GM21526 (cell line): ENCODE measurements around the gene OR10H2.
"Not testable (repeated sequence)": the region's sequence is repeated elsewhere in the genome, so short reads cannot be mapped to it uniquely, and the experiment has no call there.

Experiments used
- ATAC-seq: cut with Tn5 transposase; IDR thresholded peaks from one replicate; pipeline ENCODE4 v1.9.1; 2021; ENCODE audit warnings: moderate library complexity; ENCODE audit not compliant: unreplicated experiment, low FRiP score

Gene OR10H2, protein sequence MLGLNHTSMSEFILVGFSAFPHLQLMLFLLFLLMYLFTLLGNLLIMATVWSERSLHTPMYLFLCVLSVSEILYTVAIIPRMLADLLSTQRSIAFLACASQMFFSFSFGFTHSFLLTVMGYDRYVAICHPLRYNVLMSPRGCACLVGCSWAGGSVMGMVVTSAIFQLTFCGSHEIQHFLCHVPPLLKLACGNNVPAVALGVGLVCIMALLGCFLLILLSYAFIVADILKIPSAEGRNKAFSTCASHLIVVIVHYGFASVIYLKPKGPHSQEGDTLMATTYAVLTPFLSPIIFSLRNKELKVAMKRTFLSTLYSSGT

GRCh38 chr19:15727724-15728123 lies at the start of gene OR10H2:
Gene OR10H2, plus strand, starts transcription at chr19:15728024. Its CDS starts 20 bp downstream, at chr19:15728044.
- ATAC-seq: no peak

DNA sequence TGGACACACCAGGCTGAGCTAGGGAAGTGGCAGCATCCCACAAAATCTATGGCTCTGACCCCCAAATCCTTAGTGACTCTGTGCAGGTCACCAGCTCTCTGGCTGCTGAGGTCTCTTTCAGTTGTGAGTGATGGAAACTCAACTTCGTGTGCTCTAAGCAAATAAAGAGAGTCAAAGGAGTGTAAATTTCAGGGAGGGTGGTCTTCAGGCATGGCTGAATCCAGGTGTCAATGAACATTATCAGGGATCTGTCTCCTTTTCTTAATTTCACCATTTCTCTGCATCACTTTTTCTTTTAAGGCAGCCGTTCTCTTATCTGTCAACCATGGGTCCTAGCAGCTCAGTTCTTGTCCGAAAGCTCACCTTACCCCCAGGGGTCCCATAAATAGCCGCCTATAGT lies 48.7 kb upstream of the OR10H2 start:
- ATAC-seq: no peak

DNA sequence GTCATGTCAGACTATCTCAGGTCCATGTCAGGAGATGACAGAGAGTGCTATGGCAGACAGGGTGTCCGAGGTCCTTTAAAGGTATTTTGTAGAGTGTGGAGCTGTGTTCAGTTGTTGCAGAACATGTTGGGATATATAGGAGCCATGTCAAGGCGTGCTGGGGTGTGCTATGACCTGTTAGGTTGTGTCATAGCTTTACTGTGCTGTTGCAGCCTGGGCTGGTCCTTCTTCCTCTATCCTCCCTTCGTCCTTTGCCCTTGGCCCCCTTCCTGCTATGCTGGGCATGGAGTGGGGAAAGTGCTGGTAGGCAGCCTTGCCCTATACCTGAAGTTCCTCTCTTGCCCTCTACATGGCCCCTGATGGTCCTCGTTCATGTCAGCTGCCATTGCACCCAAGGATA lies 48.0 kb upstream of the OR10H2 start:
- not testable (repeated sequence) for ATAC-seq

DNA sequence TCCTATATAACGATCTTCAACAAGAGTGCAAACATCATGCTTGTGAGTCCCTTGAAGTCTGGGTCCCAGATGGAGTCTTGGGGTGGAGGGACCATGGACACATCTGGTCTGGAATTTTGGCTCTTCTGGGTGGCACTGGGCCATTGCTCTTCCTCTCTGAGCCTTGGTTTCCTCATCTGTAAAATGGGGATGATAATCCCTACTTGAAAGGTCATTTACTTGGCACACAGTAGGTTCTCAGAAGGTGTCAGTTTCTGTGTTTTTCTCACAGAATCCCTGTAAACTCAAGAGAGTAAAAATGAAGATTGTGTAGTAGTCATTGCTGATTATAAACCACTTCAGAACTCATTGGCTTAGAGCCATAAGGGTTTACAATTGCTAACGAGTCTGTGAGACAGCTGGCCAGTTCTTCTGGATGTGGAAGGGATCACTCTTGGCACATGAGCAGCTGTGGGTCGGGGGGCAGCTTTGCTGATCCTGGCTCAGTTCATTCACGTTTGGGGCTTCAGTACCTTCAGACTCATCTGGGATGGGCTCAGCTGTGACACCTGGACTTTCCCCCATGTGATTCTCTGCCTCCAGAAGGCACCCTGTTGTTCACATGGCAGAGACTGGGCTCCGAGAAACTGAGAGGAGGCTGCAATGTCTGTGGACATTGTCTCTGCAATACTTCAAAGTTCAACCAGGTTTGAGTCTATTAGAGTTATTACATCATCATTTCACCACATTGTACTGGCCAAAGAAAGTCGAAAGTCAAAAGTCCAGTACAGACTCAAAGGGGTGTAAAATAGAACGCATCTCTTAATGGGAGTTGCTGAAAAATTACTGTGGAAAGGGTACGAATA lies 47.1 kb upstream of the OR10H2 start:
- ATAC-seq: no peak

- no peak for ATAC-seq
Observed at GRCh38 chr19:15683411-15683810, 44.4 kb upstream of the OR10H2 start.

GRCh38 chr19:15684828-15685227 lies 43.0 kb upstream of the OR10H2 start:
- ATAC-seq: no peak

- ATAC-seq: no peak
Observed at GRCh38 chr19:15696654-15697194, 31.1 kb upstream of the OR10H2 start.

DNA sequence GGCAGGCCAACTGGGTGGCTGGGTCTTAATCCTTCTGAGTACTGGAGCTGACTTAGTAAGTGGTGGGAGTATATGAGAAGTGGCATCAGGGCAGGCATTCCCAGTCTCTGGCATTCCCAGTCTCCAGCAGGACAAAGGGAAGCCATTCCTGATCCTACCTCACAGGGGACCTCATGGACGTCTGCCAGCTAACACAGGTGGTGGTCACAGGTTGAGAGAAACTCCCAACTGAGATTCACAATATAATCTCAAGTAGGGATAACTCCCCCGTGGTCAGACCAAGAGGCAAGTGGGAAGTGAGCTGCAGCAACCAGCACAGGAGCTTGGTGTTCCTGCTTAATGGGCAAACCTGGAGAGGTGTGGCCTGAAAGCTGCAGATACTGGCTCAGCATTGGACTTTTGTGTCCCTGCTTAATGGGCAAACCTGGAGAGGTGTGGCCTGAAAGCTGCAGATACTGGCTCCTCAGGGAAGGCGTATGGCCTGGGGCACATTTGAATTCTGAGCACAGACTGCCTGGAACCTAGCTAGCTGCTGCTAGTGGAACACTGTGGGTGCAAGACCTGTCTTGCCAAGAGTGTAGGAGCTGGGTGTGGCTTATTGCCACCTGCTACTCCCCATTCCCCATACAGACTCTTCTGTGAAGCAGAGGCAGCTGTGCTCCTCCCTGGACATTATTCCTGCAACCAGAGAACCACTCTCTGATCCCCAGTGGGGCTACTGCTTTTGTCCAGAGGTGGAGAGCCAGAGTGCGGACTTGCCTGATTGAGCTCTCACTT lies 25.9 kb upstream of the OR10H2 start:
- ATAC-seq: no peak

DNA sequence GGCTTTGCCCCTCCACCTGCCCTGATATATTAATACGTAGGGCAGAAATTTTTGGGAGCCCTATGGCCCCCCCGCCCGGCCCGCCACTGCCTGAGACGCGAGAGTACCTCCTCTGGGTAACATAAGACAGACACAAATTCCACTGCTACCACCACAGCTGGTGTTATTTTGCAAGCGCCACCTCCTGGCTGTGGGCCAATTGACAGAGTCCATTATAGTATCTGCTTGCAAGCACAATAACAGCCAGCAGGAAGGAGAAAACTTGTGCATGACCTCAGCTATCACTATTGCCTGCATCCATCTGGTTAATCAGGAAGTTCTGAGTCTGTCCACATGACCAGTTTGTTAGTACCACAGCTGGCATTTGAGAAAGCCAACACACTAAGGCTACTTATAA lies 25.3 kb upstream of the OR10H2 start:
- no peak for ATAC-seq

DNA sequence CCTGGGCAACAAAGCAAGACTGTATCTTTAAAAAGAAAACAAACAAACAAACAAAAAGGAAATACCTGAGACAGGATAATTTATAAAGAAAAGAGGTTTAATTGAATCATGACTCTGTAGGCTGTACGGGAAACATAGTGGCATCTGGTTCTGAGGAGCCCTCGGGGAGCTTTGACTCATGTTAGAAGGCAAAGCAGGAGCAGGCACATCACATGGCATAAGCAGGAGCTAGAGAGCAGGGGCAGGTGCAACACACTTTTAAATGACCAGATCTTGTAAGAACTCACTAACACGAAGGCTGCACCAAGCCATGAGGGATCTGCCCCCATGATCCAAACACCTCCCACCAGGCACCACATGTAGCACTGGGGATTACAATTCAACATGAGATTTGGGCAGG lies 13.2 kb upstream of the OR10H2 start:
- no peak for ATAC-seq

DNA sequence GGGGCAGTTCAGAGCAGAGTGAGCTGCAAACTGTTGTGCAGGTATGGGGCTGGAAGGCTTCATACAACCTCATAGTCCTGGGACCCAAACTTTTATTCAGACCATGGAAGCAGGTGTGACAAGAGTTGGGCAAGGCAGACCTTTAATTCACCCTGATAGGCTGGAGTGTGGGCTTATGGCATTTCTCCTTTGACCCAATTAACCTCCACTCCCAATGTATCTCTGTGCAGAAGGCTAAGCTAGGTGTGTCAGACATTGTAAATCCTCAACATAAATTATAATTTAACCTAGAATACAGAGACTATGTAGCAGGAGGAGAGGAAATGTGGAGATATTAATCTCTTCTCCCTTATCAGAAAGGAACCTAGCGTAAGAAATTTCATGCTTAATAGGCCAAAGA lies 12.2 kb upstream of the OR10H2 start:
- ATAC-seq: no peak

DNA sequence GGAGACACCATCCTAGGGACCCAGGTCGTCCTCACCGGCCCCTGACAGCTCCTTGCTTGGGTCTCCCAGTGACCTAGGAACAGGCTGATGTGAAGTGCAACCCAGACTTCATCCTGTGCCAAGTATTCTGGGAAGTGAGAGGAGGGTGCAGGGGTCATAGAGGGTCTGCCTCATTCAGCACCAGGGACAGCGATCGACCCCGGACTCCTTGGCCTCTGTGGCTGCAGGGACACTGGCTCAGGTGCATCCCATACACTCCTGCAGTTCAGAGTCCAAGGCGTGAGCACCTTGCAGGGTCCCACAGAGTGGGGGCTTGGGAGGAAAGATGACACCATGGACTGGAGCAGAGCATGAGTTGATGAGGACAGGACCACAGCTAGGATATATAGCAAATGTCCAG lies 10.0 kb upstream of the OR10H2 start:
- no peak for ATAC-seq

DNA sequence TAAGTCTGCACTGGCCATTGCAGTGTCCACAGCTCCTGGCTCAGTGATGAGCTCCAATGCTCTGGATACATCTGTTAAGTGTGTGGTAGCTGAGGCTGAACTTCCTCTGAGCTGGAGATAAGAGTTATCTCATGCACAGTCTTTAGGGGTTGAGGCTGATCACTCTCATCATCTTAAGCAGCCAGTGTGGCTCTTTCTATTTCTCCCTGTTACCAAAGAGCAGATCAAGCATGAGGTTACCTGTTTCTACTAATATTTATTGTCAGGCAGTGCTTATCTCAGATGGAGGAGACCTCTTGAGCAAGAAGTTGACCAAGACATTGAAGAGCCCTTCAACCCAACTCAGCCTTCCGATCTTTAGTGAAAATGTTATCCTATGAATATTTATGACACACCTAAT lies 6.6 kb upstream of the OR10H2 start:
- ATAC-seq: no peak

DNA sequence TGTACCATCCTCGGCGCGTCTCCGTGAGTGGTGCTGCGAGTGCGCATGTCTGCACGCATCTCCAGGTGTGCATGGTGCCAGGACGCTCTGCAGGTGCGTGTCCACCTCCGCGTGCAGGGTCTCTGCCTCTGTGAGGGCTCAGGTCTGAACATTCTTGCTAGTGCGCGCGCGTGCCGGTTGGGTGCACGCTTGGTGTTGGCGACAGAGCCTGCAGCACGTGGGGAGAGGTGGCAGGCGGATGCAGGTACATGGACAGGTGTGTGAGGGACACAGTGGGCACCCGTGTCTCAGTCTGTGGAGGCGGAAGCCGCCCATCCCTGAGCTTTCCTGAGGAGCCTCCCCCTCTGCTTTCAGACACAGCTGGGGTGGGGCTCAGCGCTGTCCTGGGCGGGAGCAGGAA lies 4.9 kb upstream of the OR10H2 start:
- no peak for ATAC-seq

GRCh38 chr19:15730538-15730937 lies 2.7 kb downstream of the OR10H2 start:
- no peak for ATAC-seq

DNA sequence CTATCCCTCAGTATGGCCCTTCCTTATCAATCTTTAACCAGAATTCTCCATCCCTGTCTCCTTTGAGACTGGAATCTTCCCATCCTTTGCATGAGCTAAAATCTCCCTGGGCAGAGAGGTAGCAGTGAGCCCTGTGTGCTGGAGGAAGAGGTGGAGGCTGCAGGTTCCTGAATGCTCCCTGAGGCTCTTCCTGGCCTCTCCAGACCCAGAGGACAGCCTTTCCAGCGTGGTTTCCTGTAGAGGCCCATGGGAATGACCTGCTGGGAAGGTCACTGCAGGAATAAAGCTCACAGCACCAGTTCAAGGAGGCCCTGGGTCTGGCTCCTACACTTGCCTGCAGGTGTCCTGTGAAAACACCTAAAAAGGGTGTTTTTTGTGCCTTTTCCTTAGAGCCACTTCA lies 4.6 kb downstream of the OR10H2 start:
- no peak for ATAC-seq

DNA sequence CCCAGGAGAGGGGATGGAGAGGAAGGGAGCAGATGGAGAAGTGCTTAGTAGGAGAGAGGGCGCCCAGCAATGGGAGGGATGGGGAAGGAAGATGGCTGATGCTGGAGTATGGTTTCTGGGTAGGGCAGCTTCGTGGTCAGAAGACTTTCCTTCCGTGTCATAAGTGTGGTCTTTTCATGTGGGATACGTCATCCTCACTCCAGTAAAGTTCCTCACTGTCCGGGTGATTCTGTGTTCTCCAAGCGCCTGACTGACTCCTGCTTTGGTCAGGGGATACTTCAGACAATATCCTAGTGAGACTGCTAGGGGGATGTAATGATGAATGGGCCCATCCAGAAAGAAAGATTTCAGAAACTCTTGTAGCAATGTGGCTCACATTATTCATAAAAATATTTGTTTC lies 6.1 kb downstream of the OR10H2 start:
- ATAC-seq: no peak

DNA sequence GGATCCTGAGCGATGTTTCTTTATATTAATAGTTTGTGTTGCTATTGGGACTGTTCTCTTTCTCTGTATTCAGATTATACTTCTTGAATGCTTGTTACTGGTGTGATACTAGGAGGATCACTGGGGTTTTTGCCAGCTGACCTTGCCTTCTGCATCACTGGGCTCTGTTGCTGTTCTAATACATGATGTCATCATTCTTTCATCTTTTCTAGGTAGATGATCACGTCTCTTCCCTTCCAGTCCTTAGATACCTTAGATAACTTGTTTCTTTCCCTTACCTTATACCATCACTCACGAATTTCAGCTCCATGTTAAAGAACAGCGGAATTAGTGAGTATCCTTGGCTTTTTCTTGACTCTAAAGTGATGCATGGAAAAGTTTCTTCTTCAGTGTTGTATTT lies 9.9 kb downstream of the OR10H2 start, which contains the start of gene OR10H3:
Gene OR10H3, plus strand, starts transcription at position 264 of the 400 bp plus-strand sequence. CDS start 3,408 bp downstream, outside the sequence.
- ATAC-seq: no peak

- ATAC-seq: no peak
Observed at GRCh38 chr19:15740785-15741184, 13.0 kb downstream of the OR10H2 start.

- no peak for ATAC-seq
Observed at GRCh38 chr19:15748239-15748638, 20.4 kb downstream of the OR10H2 start.

- ATAC-seq: no peak
Observed at GRCh38 chr19:15758379-15758778, 30.6 kb downstream of the OR10H2 start.
